GM21526 (cell line): Measurements from ENCODE around the gene HABP4.
"Not testable (repeated sequence)": the region's sequence is repeated elsewhere in the genome, so short reads cannot be mapped to it uniquely, and the experiment has no call there.

Source experiments
- ATAC-seq: cut with Tn5 transposase; IDR thresholded peaks from one replicate; pipeline ENCODE4 v1.9.1; 2021; ENCODE audit warnings: moderate library complexity; ENCODE audit not compliant: unreplicated experiment, low FRiP score

Gene HABP4

DNA sequence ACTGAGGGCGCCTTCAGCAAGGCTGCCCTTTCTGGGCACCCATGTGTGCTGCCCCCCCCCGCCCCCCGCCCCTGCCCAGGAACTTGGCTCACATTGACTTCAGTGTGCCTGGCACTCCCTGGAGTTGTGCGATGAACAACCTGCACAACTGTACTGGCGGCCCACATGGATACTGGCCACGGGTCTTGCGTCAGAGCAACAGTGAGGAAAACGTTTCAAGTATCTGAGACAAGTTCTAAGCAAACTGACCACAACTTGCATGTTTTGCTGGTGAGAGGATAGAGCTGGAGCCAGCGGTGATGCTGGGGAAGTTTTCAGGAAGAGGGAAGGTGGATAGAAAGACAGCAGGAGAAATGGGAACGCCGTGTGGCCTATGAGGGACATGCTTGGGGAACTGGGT lies 45.4 kb downstream of the HABP4 start:
- ATAC-seq = no peak

DNA sequence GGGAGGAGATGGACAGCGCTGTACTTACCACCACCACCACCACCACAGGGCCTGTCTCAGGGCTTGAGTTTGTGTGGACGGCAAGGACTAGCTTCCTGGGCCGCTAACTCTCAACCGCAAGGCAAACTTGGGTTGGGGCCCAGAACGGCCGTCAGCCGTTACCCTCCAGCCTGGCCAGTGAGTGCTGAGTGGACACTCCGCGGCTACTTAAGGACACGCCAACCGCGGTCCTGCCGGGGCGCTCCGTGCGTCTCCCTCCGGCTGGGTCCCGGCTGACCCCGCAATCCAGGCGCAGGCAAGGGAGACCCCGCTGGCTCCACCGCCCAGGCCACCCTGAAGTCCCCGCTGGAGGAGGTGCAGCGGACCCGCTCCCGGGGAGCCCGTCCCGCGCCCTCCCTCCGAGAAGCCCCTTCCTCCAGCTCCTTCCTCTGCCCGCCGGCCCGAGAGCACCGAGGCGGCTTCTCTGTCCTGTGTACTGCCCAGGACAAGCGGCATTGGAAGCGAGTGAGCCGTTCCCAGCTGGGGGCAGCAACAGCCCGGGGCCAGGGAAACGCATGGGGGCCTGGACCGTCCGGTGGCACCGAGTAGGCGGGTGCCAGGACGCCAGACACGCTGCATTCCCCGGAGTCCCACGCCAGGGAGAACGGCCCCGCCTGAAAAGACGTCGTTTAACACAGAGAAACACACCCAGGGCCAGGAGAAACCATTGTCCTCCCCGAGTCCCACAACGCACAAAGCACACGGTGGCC lies 46.6 kb downstream of the HABP4 start:
- no peak for ATAC-seq

DNA sequence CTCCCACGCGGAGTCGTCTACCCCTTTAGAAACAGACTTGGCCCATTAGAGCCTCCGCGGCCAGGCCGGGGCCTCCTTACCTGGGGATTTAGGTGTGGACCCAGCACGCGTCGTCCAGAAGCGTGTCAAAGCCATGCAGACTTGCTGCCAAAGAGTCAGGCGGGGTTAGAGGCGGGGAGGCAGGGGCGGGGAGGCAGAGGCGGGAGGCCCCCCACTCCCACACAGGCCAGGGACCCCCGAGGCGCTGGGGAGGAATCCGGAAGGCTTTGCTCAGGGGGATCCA lies 47.1 kb downstream of the HABP4 start:
- no peak for ATAC-seq

DNA sequence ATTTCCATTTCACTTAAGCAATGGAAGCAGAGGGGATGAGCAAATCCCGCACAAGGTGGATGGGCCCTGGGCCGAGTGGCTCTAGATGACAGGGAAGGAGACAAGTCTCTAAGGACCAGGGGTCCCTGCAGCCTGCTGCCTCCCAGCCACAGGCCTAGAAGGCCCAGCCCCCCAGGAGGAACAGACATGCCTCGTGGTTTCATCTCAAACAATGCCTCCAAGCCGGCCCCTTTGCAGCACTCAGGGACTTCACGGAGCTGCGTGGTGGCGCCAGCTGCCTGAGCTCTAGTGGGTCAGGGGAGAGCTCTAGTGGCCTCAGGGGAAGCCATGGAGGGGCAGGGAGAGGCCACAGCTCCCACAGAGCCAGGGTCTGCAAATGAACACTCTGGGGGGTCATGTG lies 48.8 kb downstream of the HABP4 start:
- no peak for ATAC-seq

DNA sequence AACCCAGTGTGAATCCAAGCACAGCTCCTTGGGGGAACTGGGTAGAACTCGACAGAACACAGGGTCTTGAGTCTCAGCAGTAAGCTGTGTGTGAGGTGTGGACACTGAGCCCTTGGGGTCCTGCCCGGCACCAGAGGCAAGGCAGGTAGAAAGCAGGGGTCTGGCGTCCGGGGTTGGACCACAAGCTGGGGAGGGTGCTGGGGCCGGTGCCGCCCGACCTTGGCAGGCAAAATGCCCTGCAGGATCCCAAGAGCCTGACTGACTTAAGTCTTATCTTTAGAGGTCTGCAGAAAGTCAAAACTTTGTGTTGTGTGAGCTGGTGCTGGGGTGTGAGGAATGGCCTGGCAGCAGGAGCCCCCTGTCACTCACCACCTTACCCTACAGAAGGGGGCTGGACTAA lies 49.3 kb downstream of the HABP4 start:
- no peak for ATAC-seq

DNA sequence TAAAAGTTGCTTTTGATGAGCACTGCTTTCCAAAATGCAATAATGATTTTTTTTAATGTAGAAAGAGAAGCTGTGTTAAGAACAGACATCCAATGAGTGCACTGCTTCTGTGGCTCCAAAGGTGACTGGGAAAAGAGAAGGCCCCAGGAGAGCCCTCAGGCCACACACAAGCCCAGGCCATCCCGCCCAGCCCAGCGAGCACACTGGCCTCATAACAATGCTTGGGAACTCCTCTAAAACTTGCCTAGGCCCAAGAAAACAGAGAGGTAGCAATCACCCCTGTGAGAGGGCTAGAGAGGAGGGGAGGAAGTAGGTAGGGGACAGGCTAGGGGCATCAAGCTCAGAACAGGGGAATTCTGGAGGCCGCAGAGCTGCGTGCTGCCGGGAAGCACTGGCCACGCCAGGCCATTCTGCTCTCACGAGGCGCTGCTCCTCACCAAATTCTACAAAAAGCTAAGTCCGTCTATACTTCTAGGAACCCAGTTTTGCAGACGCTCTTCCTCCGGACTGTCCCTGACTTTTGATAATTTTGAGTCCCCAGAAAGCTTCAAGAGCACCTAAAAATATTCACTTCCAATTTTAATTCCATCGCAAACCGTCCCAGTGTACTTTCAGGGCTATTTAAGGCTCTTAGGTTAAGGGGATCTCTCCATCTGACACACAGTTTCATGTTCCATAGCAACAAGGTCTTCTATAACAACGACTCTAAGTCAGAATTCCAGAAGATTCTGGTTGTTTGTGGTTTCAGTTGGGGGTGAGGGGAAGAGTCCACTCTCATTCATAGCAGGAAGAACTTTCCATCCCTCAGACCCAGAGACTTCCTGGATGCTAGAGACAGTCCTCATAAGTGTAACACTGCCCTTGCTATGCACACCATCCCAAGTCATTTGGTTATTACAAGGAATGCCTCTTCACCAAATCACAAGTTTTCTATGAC lies 51.0 kb downstream of the HABP4 start:
- ATAC-seq = no peak

DNA sequence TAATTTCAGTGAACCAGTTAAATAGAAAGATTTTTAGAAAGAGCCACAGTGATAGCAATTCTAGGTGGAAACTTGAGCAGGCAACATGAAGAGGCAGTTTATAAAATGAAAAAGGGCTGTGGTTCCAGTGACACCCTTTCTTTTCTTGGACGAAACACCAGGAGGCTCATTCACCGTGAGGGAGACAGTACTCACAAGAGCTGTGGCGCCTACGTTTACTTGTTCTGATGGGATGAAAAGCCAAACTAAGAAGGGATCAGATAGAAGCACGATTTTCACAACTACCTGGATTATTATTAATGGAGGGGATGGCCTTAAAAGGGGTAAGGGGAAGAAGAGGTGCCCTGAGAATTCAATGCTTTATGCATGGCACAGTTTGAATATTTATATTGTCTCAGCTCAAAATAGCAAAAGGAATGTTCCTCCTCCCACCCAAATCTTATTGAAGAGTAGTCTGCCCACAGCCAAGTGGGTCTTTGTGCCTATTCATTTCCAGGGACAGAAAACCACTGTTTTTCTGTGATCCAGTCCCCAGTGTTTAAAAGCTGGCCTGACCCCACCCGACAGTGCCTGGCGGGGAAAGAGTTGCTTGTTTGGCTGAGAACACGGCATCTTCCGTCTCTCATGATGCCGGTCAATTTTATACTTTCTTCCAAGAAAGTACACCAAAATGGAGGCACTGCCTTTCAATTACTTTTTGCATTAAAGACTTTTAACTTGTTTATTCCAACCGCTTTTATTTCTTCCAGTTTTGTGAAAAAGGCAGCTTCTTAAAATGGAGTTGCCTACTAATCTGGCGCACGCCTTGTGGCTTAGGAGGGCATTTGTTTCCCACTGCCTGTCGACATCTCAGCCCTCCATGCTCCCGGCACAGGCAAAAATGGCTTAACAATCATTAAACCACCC lies 51.9 kb downstream of the HABP4 start:
- no peak for ATAC-seq

DNA sequence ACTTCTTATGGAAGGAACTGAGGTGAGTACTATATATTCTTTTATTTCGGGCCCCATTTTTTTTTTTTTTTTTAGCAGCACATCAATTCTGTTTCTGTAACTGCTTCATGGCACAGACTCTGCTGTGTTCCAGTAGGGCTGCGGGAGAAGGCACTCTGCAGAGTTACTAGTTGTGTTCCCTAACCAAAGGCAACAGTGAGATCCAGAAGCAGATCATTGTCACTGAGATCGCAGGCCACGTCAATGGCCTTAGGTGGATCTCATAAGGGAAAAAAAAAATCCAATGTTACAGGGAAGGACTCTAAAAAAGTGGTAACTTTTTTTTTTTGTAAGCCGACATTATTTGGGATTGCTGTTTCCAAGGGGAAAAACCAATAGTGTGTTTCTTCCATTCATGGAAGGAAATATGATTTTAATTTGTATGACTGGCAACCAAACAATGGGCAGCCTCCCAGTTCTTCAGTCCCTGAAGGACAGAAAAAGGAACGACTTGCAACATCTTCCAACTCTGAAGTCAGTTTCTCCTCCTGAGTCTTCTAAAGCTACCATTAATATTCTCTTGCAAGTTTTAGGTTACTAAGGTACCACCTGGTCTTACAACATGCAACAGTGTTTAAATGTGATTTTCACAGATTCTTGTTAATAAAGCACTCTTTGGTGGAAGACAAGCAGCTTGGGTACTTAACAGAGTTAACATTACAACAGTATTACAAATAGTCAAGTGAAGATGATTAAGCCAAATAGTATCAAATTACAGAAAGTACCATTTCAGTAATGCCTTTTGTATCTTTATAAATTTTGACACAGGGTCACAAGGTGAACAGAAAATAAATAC lies 52.8 kb downstream of the HABP4 start:
- no peak for ATAC-seq

DNA sequence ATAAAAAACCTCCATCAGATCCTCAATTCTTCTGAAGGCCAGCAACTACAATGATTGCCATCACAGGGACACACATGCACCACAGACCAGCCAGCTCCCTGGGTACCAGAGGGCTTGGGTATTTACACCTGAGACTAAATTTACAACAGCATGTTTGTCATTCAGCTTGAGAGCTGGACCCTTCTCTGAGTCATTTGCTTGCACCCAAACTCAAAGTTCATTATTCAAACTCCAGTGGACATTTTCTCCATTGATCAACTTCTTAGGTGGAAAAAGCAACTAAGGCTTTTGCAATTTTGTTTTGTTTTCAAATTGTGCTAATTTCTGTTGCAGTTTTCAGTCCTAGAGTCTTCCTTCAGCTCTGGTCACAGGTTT lies 53.4 kb downstream of the HABP4 start:
- ATAC-seq = not testable (repeated sequence)

DNA sequence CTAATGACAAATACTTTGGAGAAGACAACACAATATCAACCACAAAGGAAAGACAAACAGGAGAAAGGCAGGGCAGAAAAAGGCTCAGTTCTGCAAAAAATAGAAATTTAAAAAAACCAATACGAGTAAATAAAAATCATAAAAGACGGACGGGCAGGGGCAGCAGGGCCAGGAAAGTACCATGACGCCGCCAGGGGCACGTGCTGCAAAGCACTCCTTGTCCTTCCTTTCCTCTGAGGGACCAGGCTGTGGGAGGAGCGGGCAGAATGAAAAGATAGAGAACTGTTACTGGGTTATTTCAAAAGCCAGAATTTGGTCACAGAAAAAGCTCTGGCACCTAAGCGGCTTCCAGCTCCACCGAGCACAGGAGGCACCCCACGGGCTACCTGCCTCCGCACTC lies 53.9 kb downstream of the HABP4 start:
- no peak for ATAC-seq

DNA sequence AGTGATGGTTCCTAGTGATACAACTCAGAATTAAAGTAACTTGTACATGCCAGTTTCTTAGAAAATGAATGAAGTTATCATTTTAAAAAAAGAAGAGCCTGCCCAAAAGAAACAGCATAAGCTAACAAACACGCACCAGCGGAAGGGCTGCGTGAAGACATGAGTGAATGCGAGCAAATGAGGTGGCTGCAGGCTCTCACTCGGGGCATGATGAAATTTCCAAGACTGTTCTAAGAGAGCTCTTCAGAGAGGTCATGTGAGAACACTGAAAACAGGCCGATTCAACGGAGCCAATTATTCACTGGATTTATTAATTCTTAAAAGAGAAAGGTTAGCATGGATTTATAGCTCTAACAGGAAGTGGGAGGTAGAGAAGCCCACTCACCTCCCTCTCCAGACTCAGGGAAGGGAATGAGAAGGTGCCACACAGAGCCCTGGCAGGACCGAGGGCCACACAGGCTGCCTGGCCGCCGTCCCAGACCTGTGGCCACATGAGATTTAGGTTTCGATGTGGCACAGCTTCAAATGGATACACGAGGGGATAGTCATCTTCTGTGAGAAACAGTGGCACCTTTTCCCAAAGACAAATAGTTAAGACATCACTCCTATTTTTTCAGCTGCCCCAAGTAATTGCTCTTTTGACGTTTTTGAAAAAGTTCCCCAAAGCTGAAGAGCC lies 55.5 kb downstream of the HABP4 start:
- ATAC-seq = no peak

DNA sequence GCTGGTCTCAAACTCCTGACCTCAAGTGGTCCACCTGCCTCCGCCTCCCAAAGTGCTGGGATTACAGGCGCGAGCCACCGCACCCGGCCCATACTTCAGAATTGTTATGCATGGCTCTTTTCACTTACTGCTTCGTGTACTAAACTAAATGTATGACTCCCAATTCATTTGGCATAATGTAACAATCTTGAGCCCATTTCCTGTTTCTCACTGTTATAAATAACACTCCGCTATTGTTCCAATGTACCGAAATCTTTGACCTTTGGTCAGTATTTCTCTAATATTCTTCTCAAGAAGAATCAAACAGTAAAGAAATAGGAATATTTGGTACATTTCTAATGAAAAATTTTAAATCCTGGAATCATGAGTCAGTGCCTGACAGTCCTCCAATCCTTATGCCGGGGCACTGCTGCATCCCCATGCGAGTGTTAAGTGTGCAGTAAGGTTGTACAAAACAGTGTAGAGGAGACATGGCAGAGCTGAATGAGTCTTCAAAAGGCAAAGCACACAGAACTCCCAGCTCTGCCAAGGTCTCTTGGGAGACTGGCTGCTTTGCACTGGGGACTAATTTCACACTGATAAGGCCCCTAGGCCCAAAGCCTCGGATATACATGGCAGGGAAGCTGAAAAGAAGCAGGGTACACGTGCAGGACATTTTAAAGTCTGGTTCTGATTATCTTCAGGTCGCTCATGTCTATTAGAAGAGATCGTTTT lies 58.4 kb downstream of the HABP4 start:
- ATAC-seq = no peak

DNA sequence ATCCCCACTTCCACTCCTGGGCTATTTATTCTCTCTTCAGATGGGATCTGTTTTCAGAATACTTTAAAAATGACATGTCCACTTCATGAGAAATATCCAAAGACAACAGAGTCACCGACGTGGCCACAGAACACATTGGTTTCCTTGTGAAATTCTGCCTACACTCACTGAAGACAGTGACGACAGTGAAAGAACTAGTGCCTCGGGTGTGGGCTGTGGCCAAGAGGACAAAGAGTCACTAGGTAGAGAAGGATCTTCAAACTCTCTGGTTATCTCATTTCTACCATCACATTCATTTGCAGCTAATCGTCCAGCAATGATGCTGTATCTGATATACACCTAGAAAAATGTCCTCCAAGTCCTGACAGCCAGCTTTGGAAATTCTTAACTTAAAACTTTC lies 59.1 kb downstream of the HABP4 start:
- ATAC-seq = no peak

DNA sequence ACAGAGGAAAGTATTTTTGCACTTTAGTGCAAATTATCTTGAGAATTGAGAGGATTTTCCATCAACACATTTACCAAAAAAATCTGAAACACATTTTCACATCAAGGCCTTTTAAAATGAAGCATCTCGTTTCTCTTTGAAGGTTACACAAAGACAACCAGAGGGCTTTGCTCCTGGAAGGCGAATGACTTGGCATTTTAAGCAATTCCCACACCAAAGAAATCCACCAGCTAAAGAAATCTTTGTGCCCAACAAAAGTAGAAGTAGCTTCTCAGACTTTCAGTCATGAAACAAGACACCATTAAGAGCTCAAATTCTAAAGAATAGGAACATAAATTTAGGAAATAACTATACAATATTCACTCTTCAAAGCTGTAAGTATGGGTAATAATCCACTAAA lies 59.9 kb downstream of the HABP4 start:
- no peak for ATAC-seq

DNA sequence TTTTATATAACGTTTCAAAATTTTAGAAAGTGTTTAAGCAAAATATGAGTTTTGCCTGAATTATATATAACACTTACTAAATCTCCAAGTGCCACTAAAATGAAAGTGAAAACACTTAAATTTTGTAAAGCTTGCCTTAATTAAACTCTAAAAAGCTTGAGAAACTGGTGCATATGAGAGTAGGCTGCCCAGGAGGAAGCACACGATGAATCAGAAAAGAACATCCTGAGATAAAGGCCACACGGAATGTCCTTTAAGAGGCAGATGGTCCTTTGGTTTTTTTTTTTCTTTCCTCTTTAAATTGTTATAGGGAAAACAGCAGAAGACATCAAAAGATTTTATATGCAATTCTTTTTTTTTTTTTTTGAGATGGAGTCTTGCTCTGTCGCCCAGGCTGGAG lies 60.3 kb downstream of the HABP4 start:
- ATAC-seq = no peak

DNA sequence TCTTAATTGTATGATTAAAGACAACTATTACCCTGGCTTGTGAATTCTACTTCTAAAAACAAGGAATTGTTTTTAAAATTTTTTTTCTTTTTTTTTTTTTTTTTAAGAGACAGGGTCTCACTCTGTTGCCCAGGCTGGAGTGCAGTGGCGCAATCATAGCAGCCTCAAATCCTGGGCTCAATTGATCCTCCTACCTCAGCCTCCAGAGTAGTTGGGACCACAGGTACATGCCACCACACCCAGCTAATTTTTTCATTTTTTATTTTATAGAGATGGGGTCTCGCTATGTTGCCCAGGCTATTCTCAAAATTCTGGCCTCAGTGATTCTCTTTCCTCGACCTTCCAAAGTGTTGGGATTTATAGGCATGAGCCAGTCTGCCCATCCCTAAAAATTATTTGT lies 62.3 kb downstream of the HABP4 start:
- no peak for ATAC-seq

DNA sequence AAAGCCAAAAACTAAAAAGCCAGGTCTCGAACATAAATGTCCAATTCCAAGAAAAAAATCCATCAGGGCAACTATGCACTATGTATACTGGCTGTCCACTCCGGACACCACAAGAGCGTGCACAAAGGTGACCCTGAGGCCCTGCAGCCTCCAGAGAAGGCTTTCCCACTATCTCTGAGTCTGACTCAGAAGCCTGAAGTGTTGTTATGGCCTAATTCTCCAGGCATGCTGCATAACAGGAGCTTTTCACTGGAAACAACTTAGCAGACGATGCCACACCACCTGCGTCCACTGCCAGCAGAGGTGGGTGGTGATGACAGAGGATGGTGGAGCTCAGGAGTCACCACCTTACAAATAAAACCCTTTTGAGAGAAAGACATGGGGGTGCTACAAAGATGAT lies 63.7 kb downstream of the HABP4 start:
- ATAC-seq = no peak

DNA sequence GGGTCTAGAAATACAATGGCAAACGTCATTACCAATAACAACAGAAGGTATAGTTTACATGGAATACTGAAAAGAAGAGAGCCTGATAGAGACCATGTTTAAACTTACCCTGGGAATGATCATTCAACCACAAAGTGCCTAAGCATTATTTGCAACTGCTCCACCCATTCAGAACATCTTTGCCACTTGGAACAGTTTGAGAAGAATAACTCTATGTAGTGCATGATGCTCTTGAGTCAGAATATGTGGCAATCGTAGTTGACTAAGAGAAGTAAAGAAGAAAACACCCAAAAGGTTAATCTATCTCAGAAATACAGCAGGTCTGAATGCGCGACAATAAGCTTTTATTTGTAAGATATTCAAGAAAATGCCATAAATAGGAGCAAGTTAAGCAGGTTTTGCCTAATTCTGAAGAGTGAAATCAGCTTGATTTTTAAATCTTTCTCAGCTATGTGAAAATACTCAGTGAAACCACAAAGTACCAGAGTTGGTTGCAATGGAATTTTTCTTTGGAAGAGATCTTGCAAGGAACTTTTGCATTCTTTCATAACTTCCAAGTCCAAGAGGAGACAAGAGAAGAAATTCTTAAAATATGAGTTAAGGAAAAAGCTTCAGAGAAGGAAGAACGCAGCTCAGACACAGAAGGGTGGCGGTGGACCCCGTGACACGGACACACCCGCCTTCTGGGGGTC lies 64.3 kb downstream of the HABP4 start:
- ATAC-seq = no peak

DNA sequence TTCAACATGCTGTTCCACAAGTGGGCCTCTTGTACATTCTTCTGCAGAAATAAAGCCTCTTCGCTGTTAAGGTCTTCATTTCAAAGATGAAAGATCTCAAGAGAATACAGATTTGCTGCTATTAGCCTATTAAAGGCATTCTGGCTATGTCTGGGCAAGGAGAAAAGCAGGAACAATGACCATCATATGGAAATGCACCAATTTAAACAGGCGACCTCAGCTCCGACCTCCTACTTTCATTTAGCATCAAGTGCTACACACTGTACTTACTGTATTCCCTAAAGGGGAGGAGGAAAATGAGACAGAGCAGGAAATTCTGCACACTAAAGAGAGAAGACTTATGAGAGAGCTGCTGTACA lies 64.8 kb downstream of the HABP4 start:
- no peak for ATAC-seq
